Esophagus squamous epithelium (tissue), 4 donors: ENCODE results near the gene KLF11.

ENCODE experiments used
- POLR2A ChIP-seq, 4 donors: fragments of 450-650 bp; IDR thresholded peaks; one replicate each; pipeline ENCODE4 v1.6.1; 2017; ENCODE audit warnings: antibody characterized with exemption in 4 of 4, mild to moderate bottlenecking in 4 of 4, moderate library complexity in 3 of 4
- TF ChIP-seq, protein P1 (sequence below), 6 experiments: fragments of 450-650 bp in 4 of 6; fragments of 200-600 bp in 2 of 6; sonication (generic) in 2 of 6; IDR thresholded peaks; one replicate each; pipeline ENCODE4 v1.5.1; 2016 to 2019; ENCODE audit warnings: antibody characterized with exemption in 6 of 6, mild to moderate bottlenecking in 4 of 6, moderate library complexity in 4 of 6

DNA sequence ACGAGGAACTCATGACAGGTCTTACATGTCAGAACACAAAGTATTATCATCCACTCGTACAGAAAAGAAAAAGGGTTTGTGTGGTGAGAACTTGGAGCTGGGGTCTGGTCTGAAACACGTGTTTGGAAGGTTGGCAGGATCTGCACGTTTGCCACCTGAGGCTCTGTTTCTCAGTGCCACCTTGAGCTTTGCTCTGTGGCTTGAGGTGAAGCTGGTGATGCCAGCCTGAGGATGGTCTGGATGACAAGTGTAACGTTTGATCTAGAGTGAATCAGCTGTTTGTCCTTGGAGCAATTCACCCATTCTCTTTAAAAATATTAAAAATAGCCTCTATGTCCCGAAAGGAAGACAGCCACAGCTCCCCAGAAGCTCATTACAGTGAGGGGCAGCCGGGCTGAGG lies 45.4 kb upstream of the KLF11 start:
- TF ChIP-seq, protein P1, sequence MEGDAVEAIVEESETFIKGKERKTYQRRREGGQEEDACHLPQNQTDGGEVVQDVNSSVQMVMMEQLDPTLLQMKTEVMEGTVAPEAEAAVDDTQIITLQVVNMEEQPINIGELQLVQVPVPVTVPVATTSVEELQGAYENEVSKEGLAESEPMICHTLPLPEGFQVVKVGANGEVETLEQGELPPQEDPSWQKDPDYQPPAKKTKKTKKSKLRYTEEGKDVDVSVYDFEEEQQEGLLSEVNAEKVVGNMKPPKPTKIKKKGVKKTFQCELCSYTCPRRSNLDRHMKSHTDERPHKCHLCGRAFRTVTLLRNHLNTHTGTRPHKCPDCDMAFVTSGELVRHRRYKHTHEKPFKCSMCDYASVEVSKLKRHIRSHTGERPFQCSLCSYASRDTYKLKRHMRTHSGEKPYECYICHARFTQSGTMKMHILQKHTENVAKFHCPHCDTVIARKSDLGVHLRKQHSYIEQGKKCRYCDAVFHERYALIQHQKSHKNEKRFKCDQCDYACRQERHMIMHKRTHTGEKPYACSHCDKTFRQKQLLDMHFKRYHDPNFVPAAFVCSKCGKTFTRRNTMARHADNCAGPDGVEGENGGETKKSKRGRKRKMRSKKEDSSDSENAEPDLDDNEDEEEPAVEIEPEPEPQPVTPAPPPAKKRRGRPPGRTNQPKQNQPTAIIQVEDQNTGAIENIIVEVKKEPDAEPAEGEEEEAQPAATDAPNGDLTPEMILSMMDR (IDR thresholded peaks at IDR 0.05): no peak
- TF ChIP-seq POLR2A (IDR thresholded peaks at IDR 0.05): no peak
